Activated CD8-positive, alpha-beta memory T cell treated with anti-CD3 and anti-CD28 coated beads for 24 hours (primary cell): ENCODE data around the gene TMEM132A.

Source experiments
- DNase-seq: peaks from one replicate; pipeline ENCODE4 v3.0.0-alpha.2; 2020

TMEM132A gene

GRCh38 chr11:60924110-60924905 is at the start of gene TMEM132A:
TSS of gene TMEM132A (plus strand) at chr11:60924460. CDS start at chr11:60924634, 174 bp downstream.
- DNase-seq: peak; percentile 69

GRCh38 chr11:60875366-60876167 is 48.7 kb upstream of the TMEM132A start:
- no peak for DNase-seq

- DNase-seq: no peak
Measured at GRCh38 chr11:60876168-60876485, 48.1 kb upstream of the TMEM132A start.

DNA sequence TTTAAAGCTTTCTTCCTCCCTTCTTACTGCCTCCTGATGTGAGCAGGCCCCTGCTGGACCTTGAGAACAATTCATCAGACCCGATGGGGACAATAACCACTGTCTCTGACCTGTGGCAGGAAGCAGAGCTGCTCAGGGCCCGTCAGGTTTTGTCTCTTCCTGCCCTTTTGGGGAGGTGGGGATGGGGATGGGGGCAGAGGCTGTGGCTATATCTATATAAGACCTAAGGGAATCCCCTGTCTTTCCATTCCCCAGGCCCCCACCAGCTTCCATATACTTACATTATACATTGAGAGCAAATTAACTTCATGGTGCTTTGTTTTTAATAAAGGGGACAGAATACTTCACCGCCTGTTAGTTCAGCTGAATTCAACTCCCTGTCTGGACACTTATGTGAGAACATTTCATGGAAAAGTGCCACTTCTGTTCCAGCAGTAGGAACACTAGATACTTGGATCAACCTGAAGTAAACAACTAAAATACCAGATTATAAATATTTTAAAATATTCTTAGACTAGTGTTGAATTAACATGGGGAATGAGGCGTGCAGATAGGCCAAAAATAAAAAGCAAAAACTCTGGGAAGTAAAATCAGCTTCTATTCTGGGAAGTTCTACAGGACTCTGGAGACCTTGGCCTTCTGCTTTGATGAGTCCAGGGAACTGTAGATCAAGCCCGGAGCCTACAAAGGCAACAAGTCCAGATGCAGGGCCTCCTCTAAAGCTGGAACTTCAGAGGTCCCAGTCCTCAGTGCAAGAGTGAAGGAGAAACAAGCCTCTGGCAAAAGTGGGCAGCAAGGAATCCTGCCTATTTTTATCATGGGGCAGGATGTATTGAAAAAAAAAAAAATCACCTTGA is 45.8 kb upstream of the TMEM132A start:
- no peak for DNase-seq

- no peak for DNase-seq
Measured at GRCh38 chr11:60879104-60879503, 45.2 kb upstream of the TMEM132A start.

DNA sequence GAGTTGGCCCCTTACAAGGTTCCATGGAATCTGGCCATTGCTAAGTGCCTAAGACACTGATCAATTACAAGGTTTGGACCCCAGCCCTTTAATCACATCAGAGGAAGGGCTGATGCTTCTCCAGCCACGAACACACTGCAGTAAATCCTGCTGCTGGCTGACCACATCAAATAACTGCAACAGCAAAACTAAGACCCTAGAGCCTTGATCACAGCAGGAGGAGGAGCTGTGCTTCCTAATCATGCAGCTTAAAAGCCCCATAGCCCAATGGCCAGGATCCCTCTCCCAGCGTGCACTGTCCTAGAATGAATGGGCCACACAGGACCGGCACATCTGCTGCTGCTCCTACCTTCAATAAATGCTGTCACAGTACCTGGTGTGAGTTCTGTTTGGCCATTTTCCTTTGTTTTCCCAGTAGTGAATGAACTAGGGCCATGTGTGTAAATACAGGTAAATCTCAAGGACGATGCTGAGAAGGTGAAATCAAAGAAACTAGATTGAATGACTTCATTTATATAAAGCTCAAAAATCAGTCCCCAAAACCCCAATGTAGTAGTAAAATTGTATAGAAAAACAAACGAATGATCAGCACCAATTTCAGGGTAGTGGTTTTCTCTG is 44.2 kb upstream of the TMEM132A start:
- DNase-seq: no peak

- no peak for DNase-seq
Measured at GRCh38 chr11:60880643-60881282, 43.5 kb upstream of the TMEM132A start.

GRCh38 chr11:60887556-60887955 is 36.7 kb upstream of the TMEM132A start:
- no peak for DNase-seq

DNA sequence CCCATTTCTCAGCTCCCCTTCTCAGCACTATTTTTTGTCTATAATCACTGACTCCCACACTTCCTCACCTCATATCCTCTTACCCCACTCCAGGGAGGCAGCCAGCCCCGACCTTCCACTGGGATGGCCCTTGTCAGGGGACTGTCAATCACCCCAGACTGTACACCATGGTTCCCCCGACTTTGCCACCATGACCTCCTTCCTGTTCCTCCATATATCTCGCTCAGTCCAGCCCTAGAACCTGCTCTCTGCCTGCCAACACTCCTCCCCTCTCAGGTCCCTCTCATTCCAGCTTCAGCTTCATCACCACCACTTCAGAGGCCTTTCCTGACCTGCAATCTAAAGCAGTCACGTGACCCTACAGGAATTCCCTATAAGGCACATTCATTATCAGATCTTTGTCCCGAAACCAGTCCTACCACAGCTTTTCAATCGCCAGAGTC is 34.4 kb upstream of the TMEM132A start:
- no peak for DNase-seq

DNA sequence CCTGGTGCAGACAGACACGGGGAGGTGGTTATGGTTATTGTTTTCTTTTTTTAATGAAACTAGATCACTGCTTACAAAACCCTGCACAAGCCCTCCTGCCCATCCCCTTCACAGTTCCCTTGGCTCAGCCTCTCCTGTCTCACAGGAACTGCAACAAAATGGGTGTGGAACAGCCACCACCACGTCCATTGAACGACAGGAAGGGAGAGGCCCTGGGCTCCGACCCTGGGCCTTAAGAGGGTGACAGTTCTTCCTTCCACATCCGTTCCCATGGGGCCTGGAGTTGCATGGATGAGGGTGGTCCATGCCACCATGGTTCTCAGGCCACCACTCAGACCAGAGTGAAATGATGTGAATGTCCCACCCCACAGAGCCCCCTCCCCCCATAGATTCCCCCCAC is 33.6 kb upstream of the TMEM132A start:
- DNase-seq: no peak

DNA sequence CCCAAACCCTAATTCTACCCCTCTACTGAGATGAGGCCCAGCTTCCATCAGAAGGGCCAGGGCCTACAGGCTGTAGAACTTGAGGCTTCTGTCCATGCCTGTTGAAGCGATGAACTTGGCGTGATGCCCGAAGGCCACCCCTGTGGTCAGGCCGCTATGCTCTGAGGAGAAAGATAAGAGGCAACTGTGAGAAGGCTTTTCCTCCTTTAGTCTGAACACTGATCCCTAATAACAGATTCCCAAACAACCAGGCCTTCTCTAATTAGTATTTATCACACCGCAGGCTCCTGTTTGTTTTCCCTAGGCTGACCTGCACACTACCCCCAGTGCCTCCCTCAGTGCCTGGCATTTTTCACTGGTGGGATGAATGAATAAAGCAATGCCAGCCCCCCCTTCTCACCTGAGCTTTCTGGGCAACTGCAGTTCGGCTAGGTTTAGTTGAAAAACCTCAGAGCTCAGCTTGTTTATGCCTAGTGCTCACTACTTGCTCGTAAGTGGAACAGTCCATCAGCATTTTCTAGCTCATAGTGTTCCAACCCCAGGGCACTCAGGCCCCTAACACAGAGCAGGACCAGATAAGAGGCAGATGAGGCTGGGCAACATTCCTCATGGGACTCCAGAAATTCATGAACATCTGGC is 33.0 kb upstream of the TMEM132A start:
- no peak for DNase-seq

GRCh38 chr11:60895687-60896086 is 28.6 kb upstream of the TMEM132A start:
- DNase-seq: no peak

GRCh38 chr11:60897496-60897895 is 26.8 kb upstream of the TMEM132A start:
- no peak for DNase-seq

DNA sequence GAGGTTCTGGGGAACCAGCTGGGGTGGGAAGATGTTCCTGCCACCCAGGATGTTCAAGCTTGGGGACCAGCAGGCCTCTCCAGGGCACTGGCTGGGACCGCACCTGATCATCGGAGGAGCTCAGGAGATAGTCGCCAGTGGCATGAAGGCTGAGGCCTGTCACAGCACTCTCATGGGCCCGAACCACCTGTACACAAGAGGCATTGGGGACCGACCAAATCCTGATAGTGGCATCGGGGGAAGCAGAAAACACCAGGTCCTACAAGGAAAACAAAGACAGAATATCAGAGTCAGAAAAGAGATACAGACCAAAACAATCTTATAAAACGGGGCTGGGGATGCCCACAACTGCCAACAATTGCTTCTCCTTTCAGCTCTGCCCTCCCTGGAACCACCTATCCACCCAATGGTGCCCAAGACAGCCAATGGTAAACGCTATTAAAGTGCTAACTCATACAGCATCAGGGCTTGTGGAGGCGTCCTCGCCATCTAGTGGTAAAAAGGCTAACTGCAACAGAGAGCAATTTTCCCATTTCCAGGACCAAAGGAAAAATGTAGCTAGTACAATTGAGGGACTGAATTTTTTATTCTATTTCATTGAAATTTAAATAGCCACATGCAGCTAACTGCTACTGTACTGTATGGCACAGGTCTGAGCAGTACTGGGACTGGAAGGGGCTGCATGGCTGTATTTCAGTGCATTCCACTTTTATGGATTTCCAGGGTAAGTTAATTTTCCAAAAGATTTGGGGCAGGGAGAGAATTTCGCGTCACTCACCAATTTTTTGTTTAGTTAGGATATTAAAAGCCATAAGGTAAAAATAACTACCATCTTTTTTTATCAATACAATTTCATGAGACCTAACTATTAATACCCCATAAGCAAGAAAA is 25.0 kb upstream of the TMEM132A start:
- no peak for DNase-seq

DNA sequence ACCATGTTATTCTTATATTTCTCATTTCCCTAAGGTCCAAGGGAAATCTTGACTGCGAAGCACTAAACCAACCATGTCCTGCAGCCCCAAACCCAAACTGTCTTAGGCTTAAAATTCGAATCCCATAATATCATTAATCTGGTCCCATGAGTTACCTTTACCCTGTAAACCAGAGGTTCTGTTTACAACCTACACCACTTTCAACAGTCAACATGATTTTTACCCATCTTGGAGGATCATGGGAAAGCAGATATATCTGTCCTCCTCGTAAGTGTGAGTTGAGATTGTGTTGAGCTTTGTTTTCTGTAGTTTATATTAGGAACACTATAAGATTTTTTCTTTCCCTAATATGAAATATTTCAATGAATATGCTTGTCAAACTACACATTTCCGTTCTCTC is 24.3 kb upstream of the TMEM132A start:
- no peak for DNase-seq

- DNase-seq: no peak
Measured at GRCh38 chr11:60900673-60901404, 23.4 kb upstream of the TMEM132A start.

- no peak for DNase-seq
Measured at GRCh38 chr11:60902625-60903024, 21.6 kb upstream of the TMEM132A start.

- DNase-seq: peak; percentile 47
Measured at GRCh38 chr11:60905047-60905446, 19.2 kb upstream of the TMEM132A start.

- peak; percentile 69 for DNase-seq
Measured at GRCh38 chr11:60905551-60906113, 18.6 kb upstream of the TMEM132A start.
